Measurements from ENCODE around the gene AK8. TPM values are rescaled to one million over a fixed set of nuclear protein-coding genes. Genes with fewer than 3 reads are reported as not detected.

Gene AK8
- total and polyA plus RNA-seq, 2 of the 4 experiments (the other 2 are of a cell fraction) = under 0.01 to 0.09 TPM

DNA sequence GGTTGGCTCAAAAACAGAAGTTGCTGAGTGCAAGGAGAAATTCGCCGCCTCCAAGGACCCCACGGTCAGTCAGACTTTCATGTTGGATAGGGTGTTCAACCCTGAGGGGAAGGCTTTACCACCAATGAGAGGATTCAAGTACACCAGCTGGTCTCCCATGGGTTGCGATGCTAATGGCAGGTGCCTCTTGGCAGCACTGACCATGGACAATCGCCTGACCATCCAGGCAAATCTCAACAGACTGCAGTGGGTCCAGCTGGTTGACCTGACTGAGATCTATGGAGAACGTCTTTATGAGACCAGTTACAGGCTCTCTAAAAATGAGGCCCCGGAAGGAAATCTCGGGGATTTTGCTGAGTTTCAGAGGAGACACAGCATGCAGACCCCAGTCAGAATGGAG, 200.1 kb downstream of the AK8 start:
- dilution Hi-C loops (cut with HindIII; ENCODE audit: low sequenced_read_pairs, unreplicated experiment) (no loop called here), in situ Hi-C loops (cut with MboI; ENCODE audit: low sequenced_read_pairs) (no loop called here), intact Hi-C loops (cut with micrococcal nuclease) (loop anchor here (10.0 kb wide), 1 partner anchor 87 kb away; no protein-coding TSS in a partner anchor)
- Histone ChIP-seq H2BK20ac (ENCODE audit: low read depth, low read length) (no peak overlapping the region), H4K91ac (ENCODE audit: insufficient read depth, low read depth, low read length) (no peak overlapping the region), H2BK5ac (ENCODE audit: low read depth, low read length, poor library complexity, severe bottlenecking) (no peak overlapping the region), H4K8ac (ENCODE audit: low read depth in 2 of 2, low read length in 2 of 2) (no peak overlapping the region), H3K4me2 (ENCODE audit: low read depth, low read length) (no peak overlapping the region), H3K23ac (ENCODE audit: low read depth, low read length) (no peak overlapping the region), H3K56ac (ENCODE audit: extremely low read depth, insufficient read depth, low read length) (no peak overlapping the region), H4K5ac (ENCODE audit: low read depth, low read length) (no peak overlapping the region), H2AK9ac (replicated peaks; ENCODE audit: low read depth, low read length, poor library complexity) (no peak overlapping the region), H3K27ac (ENCODE audit: insufficient read depth, low read length) (no peak overlapping the region), H2AFZ (replicated peaks; ENCODE audit: low read length, poor library complexity) (no peak overlapping the region), H3K18ac (ENCODE audit: low read depth, low read length) (no peak overlapping the region), H3K4me1 (ENCODE audit: control insufficient read depth, insufficient read depth, low read length) (peaks cover 2% of the 10 kb centered on the region; the same call in 1 of the 2 replicates), H3K79me1 (ENCODE audit: low read depth in 1 of 2, low read length in 2 of 2) (peaks cover 16 to 67% of the 10 kb centered on the region in 2 experiments), H3K9me3 (ENCODE audit: control insufficient read depth, insufficient read depth, low read length) (no peaks in the 10 kb centered on the region), H4K20me1 (ENCODE audit: insufficient read depth, low read length) (peaks cover 51% of the 10 kb centered on the region), H3K36me3 (ENCODE audit: control insufficient read depth, insufficient read depth, low read length) (peaks cover 22% of the 10 kb centered on the region), H3K9ac (ENCODE audit: low read depth, low read length) (no peak overlapping the region), H2BK120ac (ENCODE audit: low read depth, low read length) (no peak overlapping the region), H2AK5ac (ENCODE audit: low read depth, low read length) (no peak overlapping the region), H3K14ac (replicated peaks; ENCODE audit: low read depth, low read length) (no peak overlapping the region), H3K9me1 (ENCODE audit: insufficient read depth, low read length) (peaks cover 5% of the 10 kb centered on the region; the same call in 1 of the 2 replicates), H3K4me3 (ENCODE audit: insufficient read depth, low read depth, low read length) (no peak overlapping the region), H3K27me3 (ENCODE audit: control insufficient read depth, insufficient read depth, low read length) (no peaks in the 10 kb centered on the region), H3K4ac (ENCODE audit: low read depth, low read length) (no peak overlapping the region), H2BK15ac (ENCODE audit: low read depth, low read length) (no peak overlapping the region)
- DNase-seq (no peak), ATAC-seq (ENCODE audit: low read depth) (no peak)
- ChIA-PET CTCF (no interaction called here), POLR2A (ENCODE audit: unreplicated experiment) (no interaction called here)
- TF ChIP-seq, protein P1, sequence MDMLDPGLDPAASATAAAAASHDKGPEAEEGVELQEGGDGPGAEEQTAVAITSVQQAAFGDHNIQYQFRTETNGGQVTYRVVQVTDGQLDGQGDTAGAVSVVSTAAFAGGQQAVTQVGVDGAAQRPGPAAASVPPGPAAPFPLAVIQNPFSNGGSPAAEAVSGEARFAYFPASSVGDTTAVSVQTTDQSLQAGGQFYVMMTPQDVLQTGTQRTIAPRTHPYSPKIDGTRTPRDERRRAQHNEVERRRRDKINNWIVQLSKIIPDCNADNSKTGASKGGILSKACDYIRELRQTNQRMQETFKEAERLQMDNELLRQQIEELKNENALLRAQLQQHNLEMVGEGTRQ (IDR thresholded peaks at IDR 0.05; ENCODE audit: low read depth, low read length) = no peak
- no peak for TF ChIP-seq BHLHE40 (IDR thresholded peaks at IDR 0.05; ENCODE audit: low read depth, low read length)
- TF ChIP-seq SMC3 (IDR thresholded peaks at IDR 0.05; ENCODE audit: low read depth, low read length) = no peak
- TF ChIP-seq MAZ (IDR thresholded peaks at IDR 0.05; ENCODE audit: borderline replicate concordance, low read depth, low read length) = no peak
- no peak for TF ChIP-seq RAD21 (IDR thresholded peaks at IDR 0.05; ENCODE audit: low read length)
- TF ChIP-seq NFE2L2 (IDR thresholded peaks at IDR 0.05; ENCODE audit: low read depth, low read length) = no peak
- no peak for TF ChIP-seq MAFK (IDR thresholded peaks at IDR 0.05; ENCODE audit: low read depth, low read length)
- TF ChIP-seq, protein P2, sequence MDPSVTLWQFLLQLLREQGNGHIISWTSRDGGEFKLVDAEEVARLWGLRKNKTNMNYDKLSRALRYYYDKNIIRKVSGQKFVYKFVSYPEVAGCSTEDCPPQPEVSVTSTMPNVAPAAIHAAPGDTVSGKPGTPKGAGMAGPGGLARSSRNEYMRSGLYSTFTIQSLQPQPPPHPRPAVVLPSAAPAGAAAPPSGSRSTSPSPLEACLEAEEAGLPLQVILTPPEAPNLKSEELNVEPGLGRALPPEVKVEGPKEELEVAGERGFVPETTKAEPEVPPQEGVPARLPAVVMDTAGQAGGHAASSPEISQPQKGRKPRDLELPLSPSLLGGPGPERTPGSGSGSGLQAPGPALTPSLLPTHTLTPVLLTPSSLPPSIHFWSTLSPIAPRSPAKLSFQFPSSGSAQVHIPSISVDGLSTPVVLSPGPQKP (IDR thresholded peaks at IDR 0.05; ENCODE audit: borderline replicate concordance, low read depth, low read length) = no peak
- TF ChIP-seq FOS (IDR thresholded peaks at IDR 0.05; ENCODE audit: low read depth, low read length) = no peak
- TF ChIP-seq RFX5 (IDR thresholded peaks at IDR 0.05; ENCODE audit: low read depth, low read length) = no peak
- no peak for TF ChIP-seq MXI1 (IDR thresholded peaks at IDR 0.05; ENCODE audit: borderline replicate concordance, low read depth, low read length)
- TF ChIP-seq CHD1 (IDR thresholded peaks at IDR 0.05; ENCODE audit: low read depth, low read length) = no peak
- TF ChIP-seq POLR2A (IDR thresholded peaks at IDR 0.05; ENCODE audit: low read depth, low read length) = no peak
- no peak for TF ChIP-seq CEBPB (IDR thresholded peaks at IDR 0.05; ENCODE audit: low read depth, low read length)
- BruUV-seq (replicated peaks) = no TSS peak
- WGBS, 2 experiments (ENCODE audit: extremely low coverage in 2 of 2, insufficient read length in 1 of 2) = 87% methylated on average over 3 of the region's 8 CpGs; no CpG with 5 or more reads in 1 of the 2 experiments

All from IMR-90 (cell line).